Uterus (tissue), 2 donors: ENCODE data around the gene SPSB3.

Experiments
- CTCF ChIP-seq, 4 experiments: fragments of 200-600 bp in 2 of 4; fragments of 450-650 bp in 2 of 4; sonication (generic) in 2 of 4; IDR thresholded peaks; one replicate each; pipeline ENCODE4 v1.5.1; 2016 to 2019; ENCODE audit warnings: antibody characterized with exemption in 4 of 4, mild to moderate bottlenecking in 2 of 4, moderate library complexity in 1 of 4
- POLR2A ChIP-seq, 2 donors: fragments of 450-650 bp; IDR thresholded peaks; one replicate each; pipeline ENCODE4 v1.6.1; 2016; ENCODE audit warnings: antibody characterized with exemption in 2 of 2, mild to moderate bottlenecking in 1 of 2, moderate library complexity in 1 of 2

GRCh38 chr16:1776991-1777374, 5.4 kb downstream of the SPSB3 start:
- TF ChIP-seq CTCF (IDR thresholded peaks at IDR 0.05) (no peak), POLR2A (IDR thresholded peaks at IDR 0.05) (no peak)
